NCI-H524 (cell line): ENCODE measurements around the gene TMEM240.
"Not testable (repeated sequence)": the region's sequence is repeated elsewhere in the genome, so short reads cannot be mapped to it uniquely, and the experiment has no call there.

Experiments used
- DNase-seq, 2 experiments: peaks; one replicate each; lab custom pipeline; 2025; lab: John Stamatoyannopoulos, UW

Gene TMEM240

DNA sequence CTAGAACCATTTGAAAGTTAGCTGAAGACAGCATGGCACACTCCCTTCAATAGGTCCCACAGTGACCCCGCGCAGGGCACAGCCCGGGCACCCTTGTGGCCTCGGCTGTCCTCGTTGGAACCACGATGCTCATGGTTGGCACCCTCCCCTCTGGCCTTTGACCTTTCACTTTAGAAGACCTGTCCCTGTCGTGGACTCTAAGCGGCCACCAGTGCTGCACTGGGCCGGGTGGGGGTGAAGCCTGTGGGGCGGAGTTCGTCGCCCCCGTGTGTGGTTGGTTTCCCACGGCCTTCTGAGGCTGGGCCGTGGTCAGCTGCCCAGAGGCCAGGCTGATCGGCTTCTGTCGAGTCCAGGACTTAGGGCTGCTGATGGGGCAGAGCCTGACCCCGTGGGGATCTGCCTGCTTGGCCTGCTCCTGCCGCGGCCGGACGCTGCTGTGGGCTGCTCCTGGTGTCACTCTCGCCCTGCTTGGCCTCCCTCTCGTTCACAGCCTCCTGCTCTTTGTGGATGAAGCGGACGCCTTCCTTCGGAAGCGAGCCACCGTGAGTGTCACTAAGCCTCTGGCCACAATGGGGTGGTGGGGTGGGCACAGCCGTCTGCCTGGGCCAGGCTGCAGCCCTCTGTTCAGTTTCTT lies 15.6 kb downstream of the TMEM240 start:
- DNase-seq, result not testable (repeated sequence)

GRCh38 chr1:1523651-1524050 lies 16.8 kb downstream of the TMEM240 start:
- not testable (repeated sequence) for DNase-seq

DNA sequence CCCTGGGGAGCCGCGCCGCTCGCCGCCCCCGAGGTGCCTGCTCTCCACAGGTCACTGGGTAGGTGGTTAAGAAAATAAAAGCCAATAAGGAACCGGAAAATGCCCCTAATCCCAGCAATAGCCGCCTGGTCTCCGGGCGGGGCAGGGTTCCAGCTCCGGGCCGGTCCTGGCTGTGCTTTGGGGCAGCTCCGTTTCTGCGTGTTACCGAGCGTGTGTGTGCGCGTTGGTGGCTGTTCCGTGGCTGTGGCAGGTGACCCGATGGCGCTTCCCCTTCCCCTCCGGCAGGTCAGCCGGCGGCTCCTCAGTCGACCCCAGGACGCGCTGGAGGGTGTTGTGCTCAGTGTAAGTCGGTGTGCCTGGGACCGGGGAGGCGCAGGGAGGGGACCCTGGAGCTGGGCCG lies 17.2 kb downstream of the TMEM240 start:
- not testable (repeated sequence) for DNase-seq

GRCh38 chr1:1522536-1522935 lies 17.9 kb downstream of the TMEM240 start:
- DNase-seq, result not testable (repeated sequence)

DNA sequence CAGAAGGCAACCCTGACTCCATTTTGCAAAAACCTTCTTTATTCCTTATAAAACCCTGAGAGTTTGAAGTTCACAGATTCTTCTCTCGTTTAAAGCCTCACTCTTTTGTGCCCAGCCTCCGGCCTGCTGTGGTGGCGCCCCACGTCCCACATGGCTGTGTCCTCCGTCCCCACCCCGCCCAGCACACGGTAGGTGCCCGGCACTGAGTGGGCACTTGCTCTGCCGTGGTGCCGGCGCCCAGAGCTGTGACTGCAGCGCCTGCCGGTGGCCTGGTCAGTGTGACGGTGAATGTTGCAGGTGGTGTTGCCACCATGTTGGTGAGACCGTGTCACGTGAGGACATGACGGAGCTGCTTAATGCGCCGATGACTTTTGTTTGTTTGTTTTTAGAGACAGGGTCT lies 19.1 kb downstream of the TMEM240 start:
- no peak for DNase-seq

DNA sequence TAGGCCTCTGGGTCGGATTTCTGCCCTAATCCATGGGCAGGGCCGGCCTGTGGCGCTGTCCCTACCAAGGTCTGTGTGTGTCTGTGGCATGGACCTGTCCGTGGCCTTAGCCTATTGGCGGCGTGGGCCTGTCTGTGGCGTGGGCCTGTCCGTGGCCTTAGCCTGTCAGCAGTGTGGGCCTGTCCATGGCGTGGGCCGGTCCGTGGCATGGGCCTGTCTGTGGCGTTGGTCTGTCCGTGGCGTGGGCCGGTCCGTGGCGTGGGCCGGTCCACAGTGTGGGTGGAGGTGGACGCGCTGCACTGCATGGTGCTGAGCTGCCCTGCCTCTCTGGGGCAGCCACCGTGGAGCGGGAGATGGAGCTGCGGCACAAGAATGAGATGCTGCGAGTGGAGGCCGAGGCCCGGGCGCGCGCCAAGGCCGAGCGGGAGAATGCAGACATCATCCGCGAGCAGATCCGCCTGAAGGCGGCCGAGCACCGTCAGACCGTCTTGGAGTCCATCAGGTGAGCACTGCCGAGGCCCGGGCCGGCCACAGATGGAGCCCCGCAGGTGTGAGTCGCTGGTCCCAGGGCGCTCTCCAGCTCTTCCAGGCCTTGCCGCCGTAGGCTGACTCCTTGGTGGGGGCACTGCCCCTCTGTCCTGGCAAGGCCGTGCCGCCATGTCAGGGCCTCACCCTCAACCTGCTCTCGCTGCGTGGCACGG lies 20.5 kb downstream of the TMEM240 start:
- not testable (repeated sequence) for DNase-seq

DNA sequence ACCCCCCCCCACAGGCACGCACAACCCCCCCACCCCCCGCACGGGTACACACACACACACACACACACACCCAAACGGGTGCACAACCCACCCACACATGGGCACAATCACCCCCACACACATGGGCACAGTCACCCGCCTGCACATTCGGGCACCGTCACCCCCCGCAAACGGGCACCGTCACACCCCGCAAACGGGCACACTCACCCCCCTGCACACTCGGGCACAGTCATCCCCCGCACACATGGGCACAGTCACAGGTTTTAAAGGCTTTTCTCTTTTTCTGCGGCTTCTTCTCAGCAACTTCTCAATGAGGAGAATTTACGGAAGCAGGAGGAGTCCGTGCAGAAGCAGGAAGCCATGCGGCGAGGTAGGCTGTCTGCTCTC lies 21.8 kb downstream of the TMEM240 start:
- not testable (repeated sequence) for DNase-seq

DNA sequence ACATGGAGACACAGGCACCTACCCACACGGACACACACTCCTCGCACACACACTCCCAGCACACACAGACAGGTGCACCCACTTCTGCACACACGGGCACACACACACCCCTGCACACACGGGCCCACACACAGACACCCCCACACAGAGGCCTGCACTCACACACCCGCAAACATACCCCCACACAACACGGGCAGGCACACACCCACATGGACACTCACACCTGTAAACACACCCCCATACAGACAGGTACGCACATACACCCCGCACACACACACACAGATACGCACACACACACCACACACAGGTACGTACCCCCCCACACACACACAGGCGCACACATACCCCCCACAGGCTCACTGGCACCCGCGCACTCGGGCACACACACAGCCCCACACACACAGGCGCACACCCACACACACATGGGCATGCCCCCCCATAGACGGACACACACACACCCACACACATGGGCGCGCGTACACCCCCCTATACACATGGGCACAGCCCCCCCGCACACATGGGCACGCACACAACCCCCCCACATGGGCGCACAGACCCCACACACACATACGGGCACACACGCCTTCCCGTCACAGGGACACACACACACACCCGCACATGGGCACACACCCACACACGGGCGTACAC lies 22.3 kb downstream of the TMEM240 start:
- no peak for DNase-seq

- not testable (repeated sequence) for DNase-seq
Observed at GRCh38 chr1:1516923-1517322, 23.5 kb downstream of the TMEM240 start.

- not testable (repeated sequence) for DNase-seq
Observed at GRCh38 chr1:1514376-1514775, 26.0 kb downstream of the TMEM240 start.

DNA sequence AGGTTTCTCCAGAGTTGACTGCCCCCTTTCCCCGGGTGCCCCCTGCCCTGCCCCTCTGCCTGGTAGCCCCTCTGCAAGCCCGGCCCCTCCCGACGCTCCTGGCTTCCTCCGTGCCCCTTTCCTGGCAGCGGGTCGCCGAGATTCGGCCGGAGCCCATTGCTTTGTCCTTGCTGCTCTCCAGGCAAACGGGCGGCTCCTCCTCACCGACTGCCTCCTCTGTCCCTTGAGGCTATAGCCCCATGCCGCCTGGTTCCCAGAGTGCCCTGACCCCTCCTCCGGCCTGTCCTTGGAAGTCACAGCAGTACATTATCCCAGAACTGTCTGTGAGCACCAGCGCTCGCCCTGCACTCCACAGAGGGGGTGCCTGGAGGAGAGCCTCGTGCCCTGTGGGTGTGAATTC lies 26.7 kb downstream of the TMEM240 start:
- DNase-seq, result not testable (repeated sequence)

GRCh38 chr1:1512425-1512824 lies 28.0 kb downstream of the TMEM240 start:
- not testable (repeated sequence) for DNase-seq

GRCh38 chr1:1511533-1512285 lies 28.7 kb downstream of the TMEM240 start, which contains the start of gene ATAD3A:
Gene ATAD3A, plus strand, starts transcription at chr1:1512162. Its CDS starts 107 bp downstream, at chr1:1512269.
- DNase-seq, result peak; percentile 84 to 96

DNA sequence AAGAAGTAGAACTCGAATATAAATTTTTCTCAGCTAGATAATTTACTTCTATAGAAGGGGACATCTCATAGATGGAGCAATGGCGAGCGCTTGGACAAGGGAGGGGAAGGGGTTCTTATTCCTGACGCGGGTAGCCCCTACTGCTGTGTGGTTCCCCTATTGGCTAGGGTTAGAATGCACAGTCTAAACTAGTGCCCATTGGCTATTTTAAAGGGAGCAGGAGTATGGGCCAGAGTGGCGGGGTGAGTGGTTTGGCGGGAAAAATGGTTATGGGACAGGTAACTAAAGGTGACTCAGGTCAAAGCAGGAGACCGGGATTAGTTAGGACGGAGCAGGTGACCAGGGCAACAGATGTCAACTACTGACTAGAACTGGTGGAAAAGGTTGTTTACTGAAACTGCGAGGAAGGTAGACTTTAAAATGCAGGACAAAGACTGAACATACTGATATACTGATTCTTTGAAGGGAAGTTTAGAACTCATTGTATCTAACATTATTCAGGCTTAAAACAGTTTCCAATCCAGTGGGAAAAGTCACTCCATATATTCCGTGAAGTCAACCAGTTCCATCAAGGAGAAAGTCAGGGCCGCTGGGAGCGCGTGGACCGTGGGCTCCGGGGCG lies 29.4 kb downstream of the TMEM240 start:
- DNase-seq, result no peak

DNA sequence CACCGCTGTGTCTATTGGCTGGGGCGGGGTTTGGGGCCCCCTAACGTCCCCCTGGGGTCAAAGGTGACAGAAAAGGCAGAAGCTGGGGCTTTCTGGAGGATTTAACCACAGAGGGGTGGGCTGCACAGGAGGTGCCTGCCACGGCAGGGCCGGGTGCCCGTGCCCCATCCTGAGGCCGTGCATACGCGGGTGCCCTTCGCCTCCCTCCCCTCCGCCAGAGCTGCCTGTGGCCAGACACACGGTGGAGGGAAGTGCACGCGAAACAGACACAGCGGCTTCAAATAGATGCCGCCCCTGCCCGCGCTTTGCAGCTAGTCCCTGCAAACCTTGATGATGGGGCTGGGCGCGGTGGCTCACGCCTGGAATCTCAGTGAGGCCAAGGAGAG lies 31.0 kb downstream of the TMEM240 start:
- not testable (repeated sequence) for DNase-seq

DNA sequence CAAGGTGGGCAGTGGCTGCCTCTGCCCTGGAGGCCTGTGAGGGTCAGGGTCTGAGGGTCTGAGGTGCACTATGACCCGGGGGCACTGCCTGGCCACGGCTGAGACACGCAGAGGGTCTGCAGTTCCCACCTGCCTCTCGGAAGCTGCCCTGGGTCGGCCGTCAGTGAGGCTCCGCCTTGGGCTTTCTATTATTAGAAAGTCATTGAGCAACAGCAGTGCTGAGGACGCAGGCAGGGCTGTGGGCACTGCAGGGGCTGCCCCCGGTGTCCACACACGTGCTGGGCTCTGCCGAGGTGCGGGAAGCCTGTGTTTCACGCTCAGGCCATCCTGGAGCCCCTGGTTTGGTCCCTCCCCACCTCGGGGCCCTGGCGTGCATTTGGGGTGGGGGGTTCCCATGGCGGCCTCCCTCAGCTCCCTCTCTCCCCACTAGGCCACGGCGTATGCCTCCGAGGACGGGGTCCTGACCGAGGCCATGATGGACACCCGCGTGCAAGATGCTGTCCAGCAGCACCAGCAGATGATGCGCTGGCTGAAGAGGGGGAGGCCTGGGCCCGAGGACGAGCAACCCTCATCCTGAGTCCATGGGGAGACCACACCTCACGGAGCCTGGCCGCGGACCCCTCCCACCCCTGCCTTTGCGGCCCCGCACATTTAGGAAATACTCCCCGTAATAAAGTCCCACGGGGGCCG lies 31.5 kb downstream of the TMEM240 start:
- not testable (repeated sequence) for DNase-seq

GRCh38 chr1:1507305-1507704 lies 33.1 kb downstream of the TMEM240 start:
- DNase-seq, result no peak

- DNase-seq, result not testable (repeated sequence)
Observed at GRCh38 chr1:1505801-1506200, 34.6 kb downstream of the TMEM240 start.

GRCh38 chr1:1505366-1505798 lies 35.0 kb downstream of the TMEM240 start:
- peak; percentile 42 to 52 for DNase-seq

DNA sequence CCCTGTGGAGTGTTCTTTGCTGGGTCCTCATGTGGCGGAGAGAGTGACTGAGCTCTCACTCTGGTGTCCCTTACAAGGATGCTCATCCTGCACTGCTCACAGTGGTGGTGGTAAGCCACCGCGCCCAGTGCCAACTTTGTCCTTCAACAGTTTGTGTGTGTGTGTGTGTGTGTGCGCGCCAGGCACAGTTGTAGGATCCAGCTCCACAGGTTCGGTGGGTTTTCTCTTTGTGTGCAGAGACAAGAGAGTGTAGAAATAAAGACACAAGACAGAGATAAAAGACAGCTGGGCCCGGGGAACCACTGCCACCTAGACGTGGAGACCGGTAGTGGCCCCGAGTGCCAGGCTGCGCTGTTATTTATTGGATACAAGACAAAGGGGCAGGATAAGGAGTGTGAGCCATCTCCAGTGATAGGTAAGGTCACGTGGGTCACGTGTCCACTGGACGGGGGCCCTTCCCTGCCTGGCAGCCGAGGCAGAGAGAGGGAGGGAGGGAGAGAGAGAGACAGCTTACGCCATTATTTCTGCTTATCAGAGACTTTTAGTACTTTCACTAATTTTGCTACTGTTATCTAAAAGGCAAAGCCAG lies 35.6 kb downstream of the TMEM240 start:
- peak; percentile 27 to 75 for DNase-seq
